B cell (primary cell): ENCODE data around the gene PLCB3. TPM values are rescaled to one million over a fixed set of nuclear protein-coding genes. Genes with fewer than 3 reads are reported as not detected.

Experiments
- ATAC-seq: fragments of 200-7000 bp; cut with Tn5 transposase; one replicate; pipeline ENCODE4 v1.10.0; 2021; ENCODE audit warnings: low read depth, mild to moderate bottlenecking, moderate number of reproducible peaks, moderate library complexity
- CTCF ChIA-PET: fragments of 350-600 bp; sonication (Branson Sonifier 250); formaldehyde crosslinking; loops from one replicate; lab custom pipeline; 2021; ENCODE audit warnings: antibody characterized with exemption, inconsistent platforms; lab: Charles Lee
- POLR2A ChIA-PET: fragments of 350-600 bp; sonication (Branson Sonifier 250); formaldehyde crosslinking; loops from one replicate; lab custom pipeline; 2021; ENCODE audit warnings: antibody characterized with exemption; lab: Charles Lee
- DNase-seq: peaks from one replicate; pipeline ENCODE4 v3.0.0; 2013
- H2AFZ ChIP-seq: 2 replicates; pipeline ENCODE4 v1.6.1; 2012; ENCODE audit warnings: mild to moderate bottlenecking, low read depth, low read length; ENCODE audit not compliant: insufficient read depth, poor library complexity, severe bottlenecking
- H3K27ac ChIP-seq, 2 donors: 1 replicate in 1 of 2; 2 replicates in 1 of 2; pipeline ENCODE4 v1.5.1; 2012 to 2013; ENCODE audit warnings: low read length in 2 of 2, mild to moderate bottlenecking in 2 of 2, moderate library complexity in 1 of 2
- H3K27me3 ChIP-seq, 4 experiments: fragments of 200-600 bp in 1 of 4; sonication (generic) in 1 of 4; replicated peaks in 1 of 4; 1 replicate in 2 of 4; 2 replicates in 2 of 4; pipeline versions ENCODE4 v1.6.1 to v1.7.0; 2013 to 2016; ENCODE audit warnings: low read length in 3 of 4, mild to moderate bottlenecking in 2 of 4, mixed read lengths in 1 of 4, moderate library complexity in 1 of 4; ENCODE audit not compliant: insufficient read depth in 4 of 4, control insufficient read depth in 3 of 4; ENCODE audit errors: control extremely low read depth in 1 of 4
- H3K36me3 ChIP-seq, 2 experiments: replicated peaks in 1 of 2; 1 replicate in 1 of 2; 2 replicates in 1 of 2; pipeline versions ENCODE4 v1.6.1 to v1.7.1; 2013; ENCODE audit warnings: low read length in 1 of 2; ENCODE audit not compliant: insufficient read depth in 2 of 2, control insufficient read depth in 1 of 2; ENCODE audit errors: control extremely low read depth in 1 of 2, extremely low read depth in 1 of 2
- H3K4me1 ChIP-seq, 2 donors: fragments of 200-600 bp in 1 of 2; sonication (generic) in 1 of 2; 1 replicate in 1 of 2; 2 replicates in 1 of 2; pipeline versions ENCODE4 v1.5.1 to v1.6.1; 2013 to 2017; ENCODE audit warnings: low read length in 2 of 2; ENCODE audit not compliant: control insufficient read depth in 2 of 2, insufficient read depth in 2 of 2
- H3K4me2 ChIP-seq: replicated peaks from 2 replicates; pipeline ENCODE3; 2012; ENCODE audit warnings: mild to moderate bottlenecking, low read depth, low read length; ENCODE audit not compliant: poor library complexity, severe bottlenecking
- H3K4me3 ChIP-seq, 5 experiments: fragments of 200-600 bp in 1 of 5; sonication (generic) in 1 of 5; 1 replicate in 3 of 5; 2 replicates in 2 of 5; pipeline versions ENCODE4 v1.5.1 to v1.7.0; 2011 to 2016; ENCODE audit warnings: low read length in 4 of 5, mild to moderate bottlenecking in 4 of 5, low read depth in 2 of 5, control low read depth in 1 of 5, moderate library complexity in 1 of 5; ENCODE audit not compliant: insufficient read depth in 1 of 5; ENCODE audit errors: control extremely low read depth in 1 of 5, extremely low read depth in 1 of 5
- H3K79me2 ChIP-seq: fragments of 200-600 bp; sonication (generic); one replicate; pipeline ENCODE4 v1.6.0; 2016; ENCODE audit warnings: low read length; ENCODE audit not compliant: control insufficient read depth, insufficient read depth
- H3K9ac ChIP-seq: fragments of 200-600 bp; sonication (generic); 2 replicates; pipeline ENCODE4 v1.6.1; 2017; ENCODE audit warnings: mild to moderate bottlenecking, low read length, moderate library complexity
- H3K9me3 ChIP-seq, 3 donors: one replicate each; pipeline versions ENCODE4 v1.6.1 to v1.7.1; 2013; ENCODE audit warnings: low read length in 2 of 3; ENCODE audit not compliant: control insufficient read depth in 2 of 3, insufficient read depth in 1 of 3; ENCODE audit errors: control extremely low read depth in 1 of 3
- H4K20me1 ChIP-seq: 2 replicates; pipeline ENCODE4 v1.6.0; 2012; ENCODE audit warnings: mild to moderate bottlenecking, low read length; ENCODE audit not compliant: insufficient read depth, control insufficient read depth, poor library complexity, severe bottlenecking
- H3K27ac Mint-ChIP-seq: one replicate; pipeline ENCODE4 v1.8.0; 2021; ENCODE audit warnings: mixed read lengths
- H3K27me3 Mint-ChIP-seq: one replicate; pipeline ENCODE4 v1.8.0; 2021; ENCODE audit warnings: mixed read lengths
- H3K4me1 Mint-ChIP-seq: one replicate; pipeline ENCODE4 v1.8.0; 2021; ENCODE audit warnings: mixed read lengths
- H3K4me3 Mint-ChIP-seq: one replicate; pipeline ENCODE4 v1.8.0; 2021; ENCODE audit warnings: mixed read lengths
- H3K9me3 Mint-ChIP-seq: one replicate; pipeline ENCODE4 v1.8.0; 2022; ENCODE audit warnings: mixed read lengths; ENCODE audit not compliant: insufficient read depth
- CTCF ChIP-seq: fragments of 200-600 bp; IDR thresholded peaks from one replicate; pipeline ENCODE4 v1.8.0; 2022; ENCODE audit warnings: antibody characterized with exemption, mild to moderate bottlenecking
- EZH2 ChIP-seq: IDR thresholded peaks from 2 replicates; pipeline ENCODE4 v1.6.1; 2012; ENCODE audit warnings: borderline replicate concordance, low read depth, mild to moderate bottlenecking, moderate library complexity, low read length; ENCODE audit not compliant: insufficient read depth, poor library complexity, severe bottlenecking
- WGBS: methylation state at CpG from one replicate; pipeline ENCODE4 v1.1.5; 2013; ENCODE audit warnings: missing lambda C conversion rate; ENCODE audit not compliant: insufficient coverage; 5-methylcytosine and 5-hydroxymethylcytosine counted together
- intact Hi-C: fragments of 100-400 bp; cut with micrococcal nuclease; formaldehyde crosslinking; loops from one replicate; pipeline ENCODE4 v1.10.0; 2022
- polyA plus RNA-seq: library from polyadenylated mRNA; depleted of rRNA; stranded (reverse); fragments of >200 nt; gene quantifications from 2 replicates; pipeline ENCODE4 v1.2.3, GENCODE V29; 2012
- total RNA-seq, 2 donors: library from RNA; stranded (reverse); fragments of 120-200 nt in 1 of 2; gene quantifications; 1 replicate in 1 of 2; 2 replicates in 1 of 2; pipeline versions ENCODE4 v1.2.3 to v1.2.4, GENCODE V29; 2013 to 2022

Gene PLCB3
- total and polyA plus RNA-seq, 2 donors (not counting 1 experiment from before 2014, with no cell fraction given): 3.0 to 8.1 TPM

- H3K4me2 ChIP-seq: no peak overlapping the region
- TF ChIP-seq CTCF (no peak), EZH2 (no peak)
- no peak overlapping the region for H3K4me3 ChIP-seq
- H3K4me1 Mint-ChIP-seq: peaks cover 27% of the 10 kb centered on the region
- no peaks in the 10 kb centered on the region for H3K79me2 ChIP-seq
- no peak overlapping the region for H3K9ac ChIP-seq
- H3K9me3 Mint-ChIP-seq: no peaks in the 10 kb centered on the region
- peaks cover 33 to 49% of the 10 kb centered on the region in 2 donors for H3K4me1 ChIP-seq
- no peak overlapping the region for H3K27ac Mint-ChIP-seq
- ATAC-seq (no peak), DNase-seq (no peak)
- intact Hi-C loops: no loop called here
- POLR2A ChIA-PET: interaction anchor here (0.6 kb wide), 1 partner anchor 434 kb away, joined by 6 read pairs; no protein-coding TSS in a partner anchor
- CTCF ChIA-PET: interaction anchor here (1.7 kb wide), 1 partner anchor 92 kb away, joined by 5 read pairs; no protein-coding TSS in a partner anchor
- no peak overlapping the region for H2AFZ ChIP-seq
- H4K20me1 ChIP-seq: peaks cover 25% of the 10 kb centered on the region
- H3K4me3 Mint-ChIP-seq: no peak overlapping the region
- H3K27me3 ChIP-seq: peaks cover 0 to 98% (median 68%) of the 10 kb centered on the region in 4 experiments
- peaks cover 0 to 35% (median 0%) of the 10 kb centered on the region in 3 donors for H3K9me3 ChIP-seq
- H3K27ac ChIP-seq: no peak overlapping the region
- peaks cover 61% of the 10 kb centered on the region for H3K27me3 Mint-ChIP-seq
- 11% methylated on average over 28 of the region's 34 CpGs for WGBS
- no peaks in the 10 kb centered on the region for H3K36me3 ChIP-seq
Observed at GRCh38 chr11:64296830-64297698, 45.7 kb downstream of the PLCB3 start.
